H1 (cell line): ENCODE measurements around the gene ZFYVE19. TPM values are rescaled to one million over a fixed set of nuclear protein-coding genes. Genes with fewer than 3 reads are reported as not detected.

Source experiments
- CTCF ChIA-PET: fragments of 300-600 bp; sonication (Branson Sonifier 250); formaldehyde crosslinking; loops from one replicate; lab custom pipeline; 2021; ENCODE audit not compliant: partially characterized antibody; lab: Charles Lee
- POLR2A ChIA-PET: fragments of 300-600 bp; sonication (Branson Sonifier 250); formaldehyde crosslinking; loops from one replicate; lab custom pipeline; 2021; ENCODE audit warnings: inconsistent platforms; ENCODE audit not compliant: partially characterized antibody; lab: Charles Lee
- DNase-seq, 2 experiments: peaks; one replicate each; pipeline versions ENCODE4 v3.0.0 to v3.0.0-alpha.2; 2010 to 2022; ENCODE audit warnings: low spot score in 2 of 2, low read depth in 1 of 2, mixed read lengths in 1 of 2
- FAIRE-seq: peaks from 2 replicates; lab custom pipeline; 2011; peaks lifted over from hg19 to GRCh38; lab: Jason Lieb, UNC
- H2AFZ ChIP-seq: 2 replicates; pipeline ENCODE4 v1.8.1; 2012; ENCODE audit warnings: low read length, inconsistent platforms
- H2AK5ac ChIP-seq: 2 replicates; pipeline ENCODE4 v1.6.1; 2013; ENCODE audit warnings: low read depth, low read length
- H2BK120ac ChIP-seq: replicated peaks from 2 replicates; pipeline ENCODE3; 2013; ENCODE audit warnings: low read depth, low read length, inconsistent platforms
- H2BK12ac ChIP-seq: 2 replicates; pipeline ENCODE4 v1.6.1; 2013; ENCODE audit warnings: low read depth, low read length
- H2BK15ac ChIP-seq: 2 replicates; pipeline ENCODE4 v1.6.1; 2013; ENCODE audit warnings: low read length
- H2BK20ac ChIP-seq: 2 replicates; pipeline ENCODE4 v1.6.1; 2013; ENCODE audit warnings: low read length
- H2BK5ac ChIP-seq: 2 replicates; pipeline ENCODE4 v1.6.1; 2013; ENCODE audit warnings: low read depth, low read length
- H3K14ac ChIP-seq: 2 replicates; pipeline ENCODE4 v1.6.1; 2013; ENCODE audit warnings: inconsistent platforms; ENCODE audit not compliant: insufficient read length
- H3K18ac ChIP-seq: 2 replicates; pipeline ENCODE4 v1.6.1; 2013; ENCODE audit warnings: low read length; ENCODE audit errors: extremely low read depth
- H3K23ac ChIP-seq: 2 replicates; pipeline ENCODE4 v1.6.1; 2013; ENCODE audit warnings: inconsistent platforms; ENCODE audit not compliant: insufficient read length
- H3K23me2 ChIP-seq: 2 replicates; pipeline ENCODE4 v1.6.1; 2013; ENCODE audit warnings: low read depth, low read length
- H3K27ac ChIP-seq: 2 replicates; pipeline ENCODE4 v1.6.1; 2011; ENCODE audit warnings: low read depth, low read length, inconsistent platforms
- H3K27me3 ChIP-seq, 4 experiments: replicated peaks in 1 of 4; 1 replicate in 1 of 4; 2 replicates in 3 of 4; pipeline versions ENCODE4 v1.6.1 to v1.8.1; 2011 to 2013; ENCODE audit warnings: low read length in 3 of 4, mild to moderate bottlenecking in 3 of 4, inconsistent platforms in 2 of 4, mixed read lengths in 2 of 4, moderate library complexity in 1 of 4; ENCODE audit not compliant: control insufficient read depth in 3 of 4, insufficient read depth in 3 of 4; ENCODE audit errors: extremely low read depth in 1 of 4
- H3K36me3 ChIP-seq, 4 experiments: 2 replicates each; pipeline versions ENCODE4 v1.6.1 to v1.8.1; 2011 to 2013; ENCODE audit warnings: mild to moderate bottlenecking in 4 of 4, low read length in 3 of 4, moderate library complexity in 2 of 4, control low read depth in 1 of 4, inconsistent platforms in 1 of 4; ENCODE audit not compliant: insufficient read depth in 4 of 4, control insufficient read depth in 2 of 4
- H3K4ac ChIP-seq: replicated peaks from 2 replicates; pipeline ENCODE3; 2013; ENCODE audit warnings: low read length, low read depth, mixed read lengths, inconsistent platforms; ENCODE audit not compliant: insufficient read length
- H3K4me1 ChIP-seq, 4 experiments: replicated peaks in 1 of 4; 1 replicate in 1 of 4; 2 replicates in 3 of 4; pipeline versions ENCODE4 v1.6.1 to v1.8.1; 2011 to 2013; ENCODE audit warnings: low read length in 3 of 4, inconsistent platforms in 2 of 4, mixed read lengths in 1 of 4; ENCODE audit not compliant: insufficient read depth in 4 of 4, control insufficient read depth in 3 of 4
- H3K4me2 ChIP-seq, 2 experiments: 2 replicates each; pipeline versions ENCODE4 v1.6.1 to v1.8.1; 2011 to 2013; ENCODE audit warnings: low read depth in 2 of 2, low read length in 2 of 2, control low read depth in 1 of 2, inconsistent platforms in 1 of 2, mild to moderate bottlenecking in 1 of 2; ENCODE audit not compliant: insufficient read depth in 1 of 2
- H3K4me3 ChIP-seq, 4 experiments: fragments of 200-600, 300-600 bp in 1 of 4; sonication (generic), shearing (Covaris generic), sonication (Bioruptor Twin) in 1 of 4; 2 replicates each; pipeline versions ENCODE4 v1.5.1 to v1.8.1; 2011 to 2016; ENCODE audit warnings: low read length in 4 of 4, low read depth in 3 of 4, control low read depth in 2 of 4, inconsistent platforms in 2 of 4, mild to moderate bottlenecking in 2 of 4, mixed read lengths in 1 of 4, moderate library complexity in 1 of 4; ENCODE audit not compliant: insufficient read depth in 2 of 4; ENCODE audit errors: extremely low read depth in 1 of 4
- H3K56ac ChIP-seq: replicated peaks from 2 replicates; pipeline ENCODE3; 2013; ENCODE audit warnings: low read depth, mild to moderate bottlenecking, mixed read lengths, low read length, inconsistent platforms; ENCODE audit not compliant: insufficient read length
- H3K79me1 ChIP-seq: 2 replicates; pipeline ENCODE4 v1.6.1; 2013; ENCODE audit warnings: low read depth, low read length, control low read depth
- H3K79me2 ChIP-seq, 2 experiments: 2 replicates each; pipeline versions ENCODE4 v1.6.1 to v1.8.1; 2012 to 2013; ENCODE audit warnings: low read length in 2 of 2, mild to moderate bottlenecking in 2 of 2, inconsistent platforms in 1 of 2; ENCODE audit not compliant: insufficient read depth in 2 of 2, control insufficient read depth in 1 of 2
- H3K9ac ChIP-seq, 4 experiments: replicated peaks in 1 of 4; 1 replicate in 1 of 4; 2 replicates in 3 of 4; pipeline versions ENCODE4 v1.6.1 to v1.8.1; 2011 to 2013; ENCODE audit warnings: low read depth in 3 of 4, low read length in 3 of 4, control low read depth in 2 of 4, mild to moderate bottlenecking in 2 of 4, moderate library complexity in 2 of 4, inconsistent platforms in 1 of 4; ENCODE audit errors: extremely low read depth in 1 of 4
- H3K9me3 ChIP-seq, 2 experiments: 2 replicates each; pipeline versions ENCODE4 v1.6.1 to v1.8.1; 2012 to 2013; ENCODE audit warnings: mild to moderate bottlenecking in 2 of 2, moderate library complexity in 2 of 2, control low read depth in 1 of 2, inconsistent platforms in 1 of 2, low read depth in 1 of 2, low read length in 1 of 2, mixed read lengths in 1 of 2; ENCODE audit not compliant: insufficient read depth in 2 of 2
- H4K20me1 ChIP-seq, 2 experiments: replicated peaks in 1 of 2; 2 replicates each; pipeline versions ENCODE3 to v1.8.1; 2011 to 2013; ENCODE audit warnings: inconsistent platforms in 2 of 2, low read length in 2 of 2, mild to moderate bottlenecking in 1 of 2; ENCODE audit not compliant: insufficient read depth in 2 of 2, control insufficient read depth in 1 of 2
- H4K5ac ChIP-seq: 2 replicates; pipeline ENCODE4 v1.6.1; 2013; ENCODE audit warnings: low read length, low read depth, mixed read lengths, inconsistent platforms; ENCODE audit not compliant: insufficient read length
- H4K8ac ChIP-seq: 2 replicates; pipeline ENCODE4 v1.8.0; 2013; ENCODE audit warnings: mild to moderate bottlenecking, moderate library complexity, low read length, inconsistent platforms; ENCODE audit not compliant: insufficient read depth; ENCODE audit errors: extremely low read depth
- H4K91ac ChIP-seq: replicated peaks from 2 replicates; pipeline ENCODE3; 2013; ENCODE audit warnings: low read length, mixed read lengths, inconsistent platforms; ENCODE audit not compliant: insufficient read length
- CBX8 ChIP-seq: fragments of 300-800, 300-1000 bp; sonication (generic); IDR thresholded peaks from 2 replicates; pipeline ENCODE4 v1.7.1; 2016; ENCODE audit warnings: low read depth, low read length, borderline replicate concordance
- EGR1 ChIP-seq: IDR thresholded peaks from 2 replicates; pipeline ENCODE4 v1.6.1; 2011; ENCODE audit warnings: low read depth, low read length, borderline replicate concordance
- EZH2 ChIP-seq: fragments of 200-600 bp; sonication (generic); IDR thresholded peaks from 2 replicates; pipeline ENCODE4 v1.7.1; 2012; ENCODE audit warnings: low read depth, mild to moderate bottlenecking, moderate library complexity, low read length, inconsistent platforms; ENCODE audit not compliant: severe bottlenecking
- HDAC6 ChIP-seq: IDR thresholded peaks from one replicate; pipeline ENCODE4 v1.7.1; 2012; ENCODE audit warnings: low read depth, mild to moderate bottlenecking, inconsistent platforms, low read length, moderate library complexity
- MAFK ChIP-seq: IDR thresholded peaks from 2 replicates; pipeline ENCODE4 v1.6.1; 2012; ENCODE audit warnings: low read depth, mild to moderate bottlenecking, improper control_type of control experiment, low read length
- POLR2AphosphoS5 ChIP-seq: IDR thresholded peaks from 2 replicates; pipeline ENCODE4 v1.6.1; 2011; ENCODE audit warnings: low read depth, low read length
- POU5F1 ChIP-seq: IDR thresholded peaks from 2 replicates; pipeline ENCODE4 v1.6.1; 2011; ENCODE audit warnings: low read depth, mild to moderate bottlenecking, low read length, moderate library complexity
- SIRT6 ChIP-seq: IDR thresholded peaks from one replicate; pipeline ENCODE4 v1.7.1; 2012; ENCODE audit warnings: low read length, inconsistent platforms
- SIX5 ChIP-seq: IDR thresholded peaks from 2 replicates; pipeline ENCODE4 v1.6.1; 2011; ENCODE audit warnings: mild to moderate bottlenecking, low read depth, low read length
- USF2 ChIP-seq: IDR thresholded peaks from 2 replicates; pipeline ENCODE4 v1.6.1; 2011; ENCODE audit warnings: low read length, improper control_type of control experiment
- WGBS, 2 experiments: shearing (Covaris generic) in 1 of 2; methylation state at CpG; one replicate each; pipeline versions ENCODE4 v1.1.6 to v1.1.7; 2013 to 2015; ENCODE audit warnings: low lambda C conversion rate in 2 of 2, mixed read lengths in 2 of 2, inconsistent platforms in 1 of 2, low coverage in 1 of 2, missing lambda C conversion rate in 1 of 2; ENCODE audit not compliant: insufficient replicate concordance in 2 of 2, insufficient coverage in 1 of 2, insufficient read length in 1 of 2; ENCODE audit errors: extremely low coverage in 1 of 2, missing lambda C conversion rate in 1 of 2; 5-methylcytosine and 5-hydroxymethylcytosine counted together
- polyA plus RNA-seq, 7 experiments: library from polyadenylated mRNA; depleted of rRNA in 3 of 7; stranded (reverse) in 5 of 7; unstranded in 2 of 7; fragments of >200 nt in 5 of 7; fragments of 200-250 nt in 2 of 7; gene quantifications; 1 replicate in 5 of 7; 2 replicates in 1 of 7; 4 replicates in 1 of 7; pipeline versions ENCODE4 v1.2.1 to v1.2.3, GENCODE V29; 2011 to 2013; ENCODE audit warnings: missing spikeins in 2 of 7, mixed read lengths in 2 of 7
- total RNA-seq: library from RNA; stranded (reverse); fragmentation: NEBNext Ultra II Directional; extraction: Animal tissue kit (Norgen Biotek cat#: 25700); gene quantifications from 2 replicates; pipeline ENCODE4 v1.2.1, GENCODE V29; 2021

The ZFYVE19 gene
- total and polyA plus RNA-seq, 2 of the 8 experiments (the other 6 are each of a cell fraction or from before 2014, with no cell fraction given): 11.2 to 21.8 TPM

- Histone ChIP-seq H3K18ac (no peak overlapping the region), H3K14ac (no peak overlapping the region), H3K4ac (no peak overlapping the region), H4K8ac (no peak overlapping the region), H4K20me1 (no peaks in the 10 kb centered on the region), H3K79me2 (peaks cover 0 to under 1% of the 10 kb centered on the region in 2 experiments; a peak in 2 of 4 replicates), H2BK5ac (no peak overlapping the region), H3K4me1 (peaks cover 5 to 16% (median 9%) of the 10 kb centered on the region in 4 experiments; a peak in 5 of 7 replicates), H2BK20ac (no peak overlapping the region), H3K27ac (no peak overlapping the region), H3K36me3 (no peaks in the 10 kb centered on the region), H3K23me2 (peaks cover 9% of the 10 kb centered on the region; the same call in 1 of the 2 replicates), H3K79me1 (no peaks in the 10 kb centered on the region), H3K56ac (no peak overlapping the region), H2BK120ac (no peak overlapping the region), H4K91ac (no peak overlapping the region), H2BK12ac (no peak overlapping the region), H4K5ac (no peak overlapping the region), H3K4me3 (no peak overlapping the region), H2BK15ac (no peak overlapping the region), H3K27me3 (no peaks in the 10 kb centered on the region), H3K9me3 (no peaks in the 10 kb centered on the region), H3K4me2 (no peak overlapping the region), H2AFZ (no peak overlapping the region), H2AK5ac (no peak overlapping the region), H3K23ac (no peak overlapping the region), H3K9ac (no peak overlapping the region)
- CTCF ChIA-PET: interaction anchor here (0.9 to 3.1 kb wide), 4 partner anchors 12 to 72 kb away, joined by 3 to 14 read pairs (median 5); no protein-coding TSS in a partner anchor
- DNase-seq (no peak), FAIRE-seq (no peak)
- 95% methylated on average over 1 of the region's 2 CpGs; no CpG with 5 or more reads in 1 of the 2 experiments for WGBS, 2 experiments
- TF ChIP-seq POU5F1: no peak
- TF ChIP-seq MAFK: no peak
- TF ChIP-seq EZH2: no peak
- no peak for TF ChIP-seq USF2
- no peak for TF ChIP-seq HDAC6
- TF ChIP-seq SIX5: no peak
- TF ChIP-seq POLR2AphosphoS5: no peak
- no peak for TF ChIP-seq CBX8
- no peak for TF ChIP-seq SIRT6
- TF ChIP-seq EGR1: no peak
- POLR2A ChIA-PET: interaction anchor here (0.7 to 1.4 kb wide), 3 partner anchors 41 to 1593 kb away, joined by 3 to 5 read pairs (median 3); partner anchors contain the start of gene SPINT1
Measured at GRCh38 chr15:40803076-40803475, 3.8 kb upstream of the ZFYVE19 start.
